ENCODE data around the gene REV3L.
A peak's percentile ranks its signal among the peaks of the same experiment; 100 is the strongest.
"Not testable (repeated sequence)": the region's sequence is repeated elsewhere in the genome, so short reads cannot be mapped to it uniquely, and the experiment has no call there.

REV3L gene

GRCh38 chr6:111482959-111483735, at the start of gene REV3L:
Gene REV3L (minus strand): TSS chr6:111483218. CDS start chr6:111482888, 330 bp downstream.
- FAIRE-seq, result no peak
- peak; percentile 67 for DNase-seq (ENCODE audit: low spot score)

DNA sequence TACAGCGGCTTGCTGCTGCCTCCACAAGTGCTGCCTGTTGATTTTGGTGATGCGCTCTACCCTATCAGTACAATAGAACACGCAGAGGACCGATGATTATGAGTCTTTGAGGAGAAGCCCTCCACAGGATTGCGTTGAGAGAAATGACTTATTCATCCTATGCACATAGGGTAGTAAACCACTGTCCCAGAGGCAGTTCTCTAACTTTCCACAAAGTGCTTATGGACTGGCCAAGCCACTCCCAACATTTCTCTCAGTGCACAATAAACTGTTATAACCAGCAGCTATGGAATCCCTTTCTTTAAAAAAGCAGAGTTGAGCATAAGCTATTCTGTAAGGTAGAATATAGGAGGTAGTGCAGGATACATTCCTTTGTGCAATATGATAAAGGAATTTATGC, 48.2 kb upstream of the REV3L start:
- no peak for DNase-seq (ENCODE audit: low spot score)
- FAIRE-seq, result no peak

GRCh38 chr6:111530667-111531066, 47.6 kb upstream of the REV3L start:
- FAIRE-seq, result no peak
- no peak for DNase-seq (ENCODE audit: low spot score)

GRCh38 chr6:111530218-111530617, 47.2 kb upstream of the REV3L start:
- DNase-seq (ENCODE audit: low spot score) (no peak), FAIRE-seq (no peak)

GRCh38 chr6:111527367-111527766, 44.3 kb upstream of the REV3L start:
- FAIRE-seq (no peak), DNase-seq (ENCODE audit: low spot score) (no peak)

DNA sequence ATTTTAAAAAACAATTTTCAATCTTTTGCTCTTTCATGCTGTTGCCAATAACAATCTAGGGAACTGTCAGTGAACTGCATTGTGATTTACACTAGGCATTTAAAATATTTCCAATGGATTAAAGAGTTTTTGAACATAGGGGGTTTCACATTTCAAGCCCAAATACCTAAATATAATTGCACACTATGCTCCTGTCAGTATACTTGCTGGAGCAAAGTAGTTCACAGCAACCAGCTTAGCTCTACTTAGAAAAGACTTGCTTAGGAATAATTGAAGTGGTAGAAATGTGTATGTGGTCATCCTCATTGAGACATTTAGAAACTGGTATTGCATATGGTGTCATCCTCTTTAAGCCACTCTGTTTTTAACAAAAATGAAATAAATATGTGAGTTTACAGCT, 41.7 kb upstream of the REV3L start:
- no peak for FAIRE-seq
- DNase-seq (ENCODE audit: low spot score), result no peak

GRCh38 chr6:111524252-111524651, 41.2 kb upstream of the REV3L start:
- no peak for DNase-seq (ENCODE audit: low spot score)
- no peak for FAIRE-seq

GRCh38 chr6:111523484-111524167, 40.6 kb upstream of the REV3L start:
- DNase-seq (ENCODE audit: low spot score) (no peak), FAIRE-seq (no peak)

GRCh38 chr6:111522393-111523020, 39.5 kb upstream of the REV3L start:
- FAIRE-seq (no peak), DNase-seq (ENCODE audit: low spot score) (no peak)

DNA sequence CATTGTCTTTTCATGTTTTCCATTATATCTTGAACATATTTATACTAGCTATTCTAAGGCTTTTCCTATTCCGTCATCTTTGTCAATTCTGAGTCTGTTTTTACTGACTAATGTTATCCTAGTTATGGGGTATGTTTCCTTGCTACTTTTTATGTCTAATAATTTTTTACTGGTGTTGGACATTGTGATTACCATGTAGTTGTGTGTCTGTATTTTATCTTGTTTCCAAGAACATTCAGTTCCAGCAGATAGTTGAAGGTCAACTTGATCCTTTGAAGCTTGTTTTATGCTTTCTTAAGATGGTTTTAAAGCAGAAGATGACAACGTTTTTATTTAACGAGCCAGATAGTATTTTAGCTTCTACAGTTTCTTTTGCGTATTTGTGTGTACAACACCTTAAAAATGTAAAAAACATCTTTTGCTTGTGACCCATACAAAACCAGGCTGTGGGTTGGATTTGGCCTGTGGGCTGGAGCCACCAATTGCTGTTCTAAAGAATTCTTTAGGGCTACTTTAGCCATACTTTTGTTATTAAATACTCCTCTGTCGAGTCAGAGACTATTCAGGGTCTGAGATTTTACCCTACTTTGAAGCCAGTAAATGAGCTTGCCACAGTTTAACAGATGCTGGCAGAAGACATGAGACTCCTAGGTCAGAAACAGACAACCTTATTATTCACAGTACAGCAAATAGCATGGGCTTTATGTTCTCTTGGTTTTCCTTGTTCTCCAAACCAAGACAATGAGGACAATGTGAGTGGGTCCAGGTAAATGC, 38.7 kb upstream of the REV3L start:
- DNase-seq (ENCODE audit: low spot score) (no peak), FAIRE-seq (no peak)

- DNase-seq (ENCODE audit: low spot score) (no peak), FAIRE-seq (no peak)
Observed at GRCh38 chr6:111520524-111520923, 37.5 kb upstream of the REV3L start.

DNA sequence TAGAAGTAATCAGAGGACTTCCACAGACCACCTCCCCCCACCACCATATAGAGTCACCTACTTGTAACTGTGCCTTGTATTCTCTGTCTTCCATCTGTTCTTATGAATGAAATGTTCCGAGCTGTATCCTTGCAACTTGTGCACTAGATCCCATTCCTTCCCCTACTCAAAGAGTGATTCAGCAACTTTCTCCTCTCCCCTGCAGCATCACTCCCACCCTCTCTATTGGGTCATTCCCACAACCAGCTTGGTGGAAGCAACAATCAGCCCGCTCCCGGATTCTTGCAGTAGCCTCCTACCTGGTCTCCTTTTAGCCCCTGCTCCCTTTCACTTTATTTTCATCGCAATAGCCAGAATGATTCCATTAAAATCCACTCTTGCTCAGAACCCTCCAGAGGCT, 34.9 kb upstream of the REV3L start:
- DNase-seq (ENCODE audit: low spot score) (no peak), FAIRE-seq (no peak)

DNA sequence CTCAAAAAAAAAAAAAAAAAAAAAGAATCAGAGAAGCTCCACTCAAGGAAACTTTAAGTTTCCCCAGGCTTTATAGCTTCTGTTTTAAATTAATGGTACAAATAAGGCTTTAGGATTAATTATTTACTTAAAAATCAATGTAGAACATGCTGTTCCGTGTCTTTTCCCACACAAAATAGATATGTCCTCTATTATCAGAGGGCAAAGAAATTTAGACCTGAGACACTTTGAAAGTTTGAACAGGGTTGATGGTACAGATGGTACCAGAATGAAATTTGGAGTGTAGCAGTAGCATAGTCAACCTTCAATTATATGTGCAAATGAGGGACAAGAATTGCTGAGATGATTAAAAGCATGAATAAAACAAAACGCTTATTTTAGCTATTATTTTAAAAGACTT, 32.2 kb upstream of the REV3L start:
- FAIRE-seq, result no peak
- DNase-seq (ENCODE audit: low spot score), result no peak

- not testable (repeated sequence) for DNase-seq (ENCODE audit: low spot score); FAIRE-seq
Observed at GRCh38 chr6:111514531-111514930, 31.5 kb upstream of the REV3L start.

DNA sequence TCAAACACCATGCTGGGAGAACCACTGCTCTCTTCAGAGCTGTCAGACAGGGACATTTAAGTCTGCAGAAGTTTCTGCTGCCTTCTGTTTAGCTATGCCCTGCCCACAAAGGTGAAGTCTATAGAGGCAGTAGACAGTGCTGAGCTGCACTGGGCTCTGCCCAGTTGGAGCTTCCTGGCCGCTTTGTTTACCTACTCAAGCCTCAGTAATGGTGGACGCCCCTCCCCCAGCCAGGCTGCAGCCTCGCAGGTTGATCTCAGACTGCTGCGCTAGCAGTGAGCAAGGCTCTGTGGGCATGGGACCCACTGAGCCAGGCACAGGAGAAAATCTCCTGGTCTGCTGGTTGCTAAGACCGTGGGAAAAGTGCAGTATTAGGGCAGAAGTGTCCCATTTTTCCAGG, 24.2 kb upstream of the REV3L start:
- DNase-seq (ENCODE audit: low spot score); FAIRE-seq: not testable (repeated sequence)

DNA sequence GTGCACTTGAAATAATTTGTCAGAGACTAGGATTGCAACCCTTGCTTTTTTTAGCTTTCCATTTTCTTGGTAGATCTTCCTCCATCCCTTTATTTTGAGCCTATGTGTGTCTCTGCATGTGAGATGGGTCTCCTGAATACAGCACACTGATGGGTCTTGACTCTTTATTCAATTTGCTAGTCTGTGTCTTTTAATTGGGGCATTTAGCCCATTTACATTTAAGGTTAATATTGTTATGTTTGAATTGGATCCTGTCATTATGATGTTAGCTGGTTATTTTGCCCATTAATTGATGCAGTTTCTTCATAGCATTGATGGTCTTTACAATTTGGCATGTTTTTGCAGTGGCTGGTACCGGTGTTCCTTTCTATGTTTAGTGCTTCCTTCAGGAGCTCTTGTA, 22.5 kb upstream of the REV3L start:
- not testable (repeated sequence) for DNase-seq (ENCODE audit: low spot score); FAIRE-seq

DNA sequence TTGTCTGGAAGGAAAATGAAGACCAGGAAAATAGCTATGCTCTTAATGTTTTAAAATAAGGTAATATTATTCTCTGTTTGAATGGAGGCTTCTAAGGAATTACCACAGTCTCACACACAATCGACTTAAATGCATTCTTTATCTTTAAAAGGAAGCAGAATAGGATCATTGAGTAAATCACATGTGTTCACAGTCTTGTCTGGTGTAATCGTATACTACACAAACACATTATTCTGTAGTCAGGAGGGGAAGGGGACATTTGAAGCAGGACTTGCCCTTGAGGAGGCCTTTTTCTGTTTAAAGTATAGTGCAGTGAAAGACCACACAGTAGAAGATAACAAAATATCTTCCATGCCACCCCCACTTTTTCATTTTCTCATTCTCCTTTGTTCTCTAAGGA, 20.6 kb upstream of the REV3L start:
- DNase-seq (ENCODE audit: low spot score) (no peak), FAIRE-seq (no peak)

GRCh38 chr6:111503194-111503593, 20.2 kb upstream of the REV3L start:
- FAIRE-seq (no peak), DNase-seq (ENCODE audit: low spot score) (no peak)

- FAIRE-seq (no peak), DNase-seq (ENCODE audit: low spot score) (no peak)
Observed at GRCh38 chr6:111502154-111502553, 19.1 kb upstream of the REV3L start.

GRCh38 chr6:111499269-111499793, 16.3 kb upstream of the REV3L start:
- FAIRE-seq, result no peak
- no peak for DNase-seq (ENCODE audit: low spot score)

DNA sequence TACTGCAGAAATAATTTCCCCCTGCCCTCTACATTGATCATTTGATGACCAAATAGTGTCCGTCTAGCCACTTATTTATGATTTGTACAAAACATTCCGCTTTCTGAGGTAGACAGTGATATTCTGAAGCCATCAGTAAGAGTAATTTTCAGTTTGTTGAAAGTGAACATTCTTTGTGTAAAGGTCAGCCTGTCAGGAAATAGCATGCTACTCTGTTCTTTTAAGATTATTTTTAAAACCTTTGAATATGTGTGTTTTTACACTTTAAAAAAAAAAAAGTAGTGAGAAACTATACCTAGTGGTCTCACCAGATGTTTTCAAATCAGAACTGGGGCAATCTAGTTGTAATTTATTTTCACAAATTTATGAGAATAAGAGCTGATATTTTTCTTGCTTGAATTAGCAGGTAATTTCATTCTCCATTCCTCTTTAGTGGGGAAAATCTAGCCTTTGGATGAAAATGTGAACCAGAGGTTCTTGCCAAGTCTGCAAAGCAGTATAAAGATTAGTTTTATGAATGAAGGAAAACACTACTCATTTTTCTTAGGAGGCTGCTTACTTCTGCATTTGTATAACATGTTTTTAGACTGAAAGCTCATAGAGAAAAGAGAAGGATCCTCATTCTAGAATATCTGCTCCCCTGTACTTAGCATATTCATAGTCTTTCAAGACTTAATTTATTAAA, 12.1 kb upstream of the REV3L start:
- DNase-seq (ENCODE audit: low spot score) (no peak), FAIRE-seq (no peak)

Data from RCC 7860 (cell line).